Loucy (cell line): ENCODE measurements around the gene NRDE2.
A peak's percentile ranks its signal among the peaks of the same experiment; 100 is the strongest.

ENCODE experiments used
- H2AFZ ChIP-seq: fragments of 200-600 bp; sonication (generic); 2 replicates; pipeline ENCODE4 v1.6.0; 2016; ENCODE audit warnings: antibody characterized with exemption, mild to moderate bottlenecking, low read length, moderate library complexity
- H3F3A ChIP-seq: fragments of 200-600 bp; 2 replicates; pipeline ENCODE4 v1.6.0; 2016; ENCODE audit warnings: antibody characterized with exemption, low read depth, mild to moderate bottlenecking
- H3K27me3 ChIP-seq: fragments of 200-600 bp; sonication (generic); 2 replicates; pipeline ENCODE4 v1.6.1; 2014; ENCODE audit warnings: low read length, mild to moderate bottlenecking; ENCODE audit not compliant: insufficient read depth, poor library complexity, severe bottlenecking
- H3K36me3 ChIP-seq: fragments of 200-600 bp; sonication (generic); 2 replicates; pipeline ENCODE4 v1.6.1; 2016; ENCODE audit warnings: low read length; ENCODE audit not compliant: insufficient read depth
- H3K4me1 ChIP-seq: fragments of 200-600 bp; sonication (generic); 2 replicates; pipeline ENCODE4 v1.5.1; 2014; ENCODE audit warnings: low read length, mild to moderate bottlenecking; ENCODE audit not compliant: insufficient read depth, poor library complexity, severe bottlenecking
- H3K4me2 ChIP-seq: fragments of 200-600 bp; sonication (generic); 2 replicates; pipeline ENCODE4 v1.6.0; 2014; ENCODE audit warnings: antibody characterized with exemption, low read length, low read depth, mild to moderate bottlenecking; ENCODE audit not compliant: poor library complexity, severe bottlenecking
- H3K4me3 ChIP-seq: fragments of 200-600 bp; sonication (generic); 2 replicates; pipeline ENCODE4 v1.5.1; 2014; ENCODE audit warnings: low read length, mild to moderate bottlenecking, mixed read lengths; ENCODE audit not compliant: poor library complexity, severe bottlenecking
- H3K79me2 ChIP-seq: fragments of 200-600 bp; sonication (generic); 2 replicates; pipeline ENCODE4 v1.6.1; 2014; ENCODE audit warnings: low read length; ENCODE audit not compliant: insufficient read depth
- H3K9ac ChIP-seq: fragments of 200-600 bp; sonication (generic); 2 replicates; pipeline ENCODE4 v1.6.0; 2014; ENCODE audit warnings: mild to moderate bottlenecking, low read depth, low read length, moderate library complexity; ENCODE audit not compliant: poor library complexity, severe bottlenecking
- H3K9me2 ChIP-seq: fragments of 200-600 bp; sonication (generic); replicated peaks from 2 replicates; pipeline ENCODE4 v1.6.1; 2016; ENCODE audit warnings: low read depth, low read length, mixed read lengths
- H3K9me3 ChIP-seq: fragments of 200-600 bp; sonication (generic); 2 replicates; pipeline ENCODE4 v1.6.1; 2014; ENCODE audit warnings: mild to moderate bottlenecking, antibody characterized with exemption, low read length, low read depth; ENCODE audit not compliant: insufficient read depth
- H4K20me1 ChIP-seq: fragments of 200-600 bp; sonication (generic); 2 replicates; pipeline ENCODE4 v1.6.0; 2014; ENCODE audit warnings: antibody characterized with exemption, low read length, mild to moderate bottlenecking; ENCODE audit not compliant: insufficient read depth, poor library complexity, severe bottlenecking
- EZH2phosphoT487 ChIP-seq: fragments of 200-600 bp; IDR thresholded peaks from 2 replicates; pipeline ENCODE4 v1.6.1; 2018; ENCODE audit warnings: antibody characterized with exemption, mild to moderate bottlenecking, moderate library complexity, borderline replicate concordance
- TF ChIP-seq, protein P1 (sequence below): fragments of 200-600 bp; sonication (generic); conservative IDR thresholded peaks from 2 replicates; pipeline ENCODE4 v1.5.1; 2014; ENCODE audit warnings: mild to moderate bottlenecking, antibody characterized with exemption, low read length

Gene NRDE2

DNA sequence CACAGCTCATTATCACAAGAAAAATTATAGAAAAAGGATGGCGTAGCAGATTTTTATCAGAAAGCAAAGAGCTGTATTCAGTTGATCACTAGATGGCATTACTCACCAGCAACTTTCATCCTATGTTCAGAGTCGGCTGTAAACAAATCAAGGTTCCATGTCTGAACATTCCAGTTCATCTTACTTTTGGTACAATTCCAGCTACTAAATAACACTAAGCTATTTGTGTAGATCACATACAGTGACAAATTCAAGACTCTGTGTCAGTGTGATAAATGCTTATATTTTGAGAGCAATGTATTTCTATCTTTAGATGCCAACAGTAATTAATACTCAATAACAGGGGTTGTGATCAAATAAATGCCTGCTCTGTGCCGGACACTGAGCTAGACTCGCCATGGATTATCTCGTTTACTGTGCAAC, 30.1 kb downstream of the NRDE2 start:
- Histone ChIP-seq H4K20me1 (no peaks in the 10 kb centered on the region), H2AFZ (no peak overlapping the region), H3K27me3 (no peaks in the 10 kb centered on the region), H3K9me3 (no peaks in the 10 kb centered on the region), H3K36me3 (peaks cover 60% of the 10 kb centered on the region), H3F3A (peaks cover 3% of the 10 kb centered on the region; the same call in 1 of the 2 replicates), H3K4me2 (no peak overlapping the region), H3K9me2 (no peaks in the 10 kb centered on the region), H3K4me3 (no peak overlapping the region), H3K79me2 (no peaks in the 10 kb centered on the region), H3K4me1 (no peaks in the 10 kb centered on the region), H3K9ac (no peak overlapping the region)
- TF ChIP-seq, protein P1, sequence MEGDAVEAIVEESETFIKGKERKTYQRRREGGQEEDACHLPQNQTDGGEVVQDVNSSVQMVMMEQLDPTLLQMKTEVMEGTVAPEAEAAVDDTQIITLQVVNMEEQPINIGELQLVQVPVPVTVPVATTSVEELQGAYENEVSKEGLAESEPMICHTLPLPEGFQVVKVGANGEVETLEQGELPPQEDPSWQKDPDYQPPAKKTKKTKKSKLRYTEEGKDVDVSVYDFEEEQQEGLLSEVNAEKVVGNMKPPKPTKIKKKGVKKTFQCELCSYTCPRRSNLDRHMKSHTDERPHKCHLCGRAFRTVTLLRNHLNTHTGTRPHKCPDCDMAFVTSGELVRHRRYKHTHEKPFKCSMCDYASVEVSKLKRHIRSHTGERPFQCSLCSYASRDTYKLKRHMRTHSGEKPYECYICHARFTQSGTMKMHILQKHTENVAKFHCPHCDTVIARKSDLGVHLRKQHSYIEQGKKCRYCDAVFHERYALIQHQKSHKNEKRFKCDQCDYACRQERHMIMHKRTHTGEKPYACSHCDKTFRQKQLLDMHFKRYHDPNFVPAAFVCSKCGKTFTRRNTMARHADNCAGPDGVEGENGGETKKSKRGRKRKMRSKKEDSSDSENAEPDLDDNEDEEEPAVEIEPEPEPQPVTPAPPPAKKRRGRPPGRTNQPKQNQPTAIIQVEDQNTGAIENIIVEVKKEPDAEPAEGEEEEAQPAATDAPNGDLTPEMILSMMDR = peak; percentile 56
- TF ChIP-seq EZH2phosphoT487 = no peak

DNA sequence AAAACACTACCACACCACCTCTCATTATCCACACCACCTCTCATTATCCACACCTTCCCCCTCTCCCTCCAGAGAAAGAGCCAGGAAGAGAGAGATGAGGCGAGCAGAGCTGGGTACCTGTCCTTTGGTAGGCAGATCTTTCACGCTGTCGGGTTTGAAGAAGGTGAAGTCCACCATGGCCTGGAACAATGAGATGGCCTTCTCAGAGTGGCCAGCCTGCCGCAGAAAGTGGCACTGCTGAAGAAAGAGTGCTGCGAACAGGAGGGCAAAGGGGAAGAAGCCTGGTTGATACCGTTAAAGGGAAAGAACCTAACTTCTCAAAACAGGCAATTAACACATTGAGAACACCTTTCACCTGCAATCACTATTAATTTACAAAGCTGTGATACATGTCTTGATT, 30.6 kb downstream of the NRDE2 start:
- Histone ChIP-seq H3K9me2 (no peaks in the 10 kb centered on the region), H3K27me3 (no peaks in the 10 kb centered on the region), H3K36me3 (peaks cover 66% of the 10 kb centered on the region), H3K9me3 (no peaks in the 10 kb centered on the region), H3K4me3 (no peak overlapping the region), H3K4me2 (no peak overlapping the region), H3K4me1 (no peaks in the 10 kb centered on the region), H2AFZ (no peak overlapping the region), H3F3A (peaks cover 3% of the 10 kb centered on the region; the same call in 1 of the 2 replicates), H3K9ac (no peak overlapping the region), H4K20me1 (no peaks in the 10 kb centered on the region), H3K79me2 (no peaks in the 10 kb centered on the region)
- TF ChIP-seq EZH2phosphoT487 = no peak
- TF ChIP-seq, protein P1 = no peak

DNA sequence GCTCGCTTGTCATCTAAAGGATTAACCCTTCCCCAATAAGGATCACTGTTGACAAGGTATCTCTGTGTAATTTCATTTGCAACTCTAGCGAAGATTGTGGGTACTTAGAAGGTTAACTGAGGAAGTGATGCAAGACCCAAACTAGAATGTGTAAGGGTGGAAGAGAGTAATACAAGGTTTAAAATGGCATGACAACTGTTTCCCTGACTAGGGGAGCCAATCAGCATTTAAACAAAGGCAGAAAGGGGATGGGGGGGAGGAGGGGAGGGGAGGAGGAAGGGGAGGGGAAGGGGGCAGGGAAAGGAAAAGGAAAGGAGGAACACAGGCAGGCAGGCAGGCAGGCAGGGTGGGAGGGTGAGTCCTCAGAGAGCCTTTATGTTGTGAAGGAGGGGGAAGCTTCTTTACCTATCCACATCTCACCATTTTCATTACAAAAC, 31.1 kb downstream of the NRDE2 start:
- H3K4me2 ChIP-seq = no peak overlapping the region
- H4K20me1 ChIP-seq = no peaks in the 10 kb centered on the region
- no peaks in the 10 kb centered on the region for H3K27me3 ChIP-seq
- H3K36me3 ChIP-seq = peaks cover 68% of the 10 kb centered on the region
- H3K9ac ChIP-seq = no peak overlapping the region
- no peaks in the 10 kb centered on the region for H3K79me2 ChIP-seq
- TF ChIP-seq, protein P1 = no peak
- TF ChIP-seq EZH2phosphoT487 = no peak
- no peaks in the 10 kb centered on the region for H3K9me3 ChIP-seq
- H3K9me2 ChIP-seq = no peaks in the 10 kb centered on the region
- peaks cover 3% of the 10 kb centered on the region; the same call in 1 of the 2 replicates for H3F3A ChIP-seq
- H3K4me3 ChIP-seq = no peak overlapping the region
- no peak overlapping the region for H2AFZ ChIP-seq
- no peaks in the 10 kb centered on the region for H3K4me1 ChIP-seq
